ENCODE data around the gene MCCC1. TPM values are rescaled to one million over a fixed set of nuclear protein-coding genes. Genes with fewer than 3 reads are reported as not detected.

Gene MCCC1
- total and polyA plus RNA-seq, 2 experiments from 2014 or later, result 20.4 to 21.5 TPM

DNA sequence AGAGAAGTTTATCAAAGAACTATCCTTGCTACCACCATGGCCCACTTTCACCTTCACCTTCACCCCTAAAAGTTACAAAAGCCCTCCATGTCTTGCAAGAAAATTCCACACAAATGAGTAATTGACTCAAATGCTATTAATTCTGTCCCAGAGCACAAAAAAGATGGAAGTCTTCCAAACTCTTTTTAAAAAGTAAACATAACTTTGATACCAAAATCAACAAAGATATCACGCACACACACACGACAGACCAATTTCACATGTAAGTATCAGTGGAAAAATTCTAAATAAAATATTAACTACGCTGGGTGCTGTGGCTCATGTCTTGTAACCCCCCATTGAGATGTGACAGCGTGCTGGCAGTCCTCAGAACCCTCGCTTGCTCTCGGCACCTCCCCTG lies 1.1 kb upstream of the MCCC1 start:
- Histone ChIP-seq H3K27ac (no peak overlapping the region), H3K4me3 (no peak overlapping the region), H3K9ac (no peak overlapping the region), H3K27me3 (replicated peaks; ENCODE audit: insufficient read depth) (no peaks in the 10 kb centered on the region), H3F3A (ENCODE audit: insufficient read depth) (peaks cover 6% of the 10 kb centered on the region; the same call in 1 of the 2 replicates), H3K9me2 (ENCODE audit: insufficient read depth) (no peaks in the 10 kb centered on the region), H3K9me3 (ENCODE audit: low read depth) (no peaks in the 10 kb centered on the region), H2AFZ (peak overlapping the region; percentile 65; the same call in 1 of the 2 replicates), H3K79me2 (ENCODE audit: insufficient read depth) (peaks cover 19% of the 10 kb centered on the region), H3K4me1 (ENCODE audit: insufficient read depth) (peaks cover 9% of the 10 kb centered on the region; the same call in 1 of the 2 replicates), H3K4me2 (ENCODE audit: unreplicated experiment) (no peak overlapping the region), H4K20me1 (ENCODE audit: insufficient read depth) (no peaks in the 10 kb centered on the region), H3K36me3 (ENCODE audit: low read depth) (no peaks in the 10 kb centered on the region)
- in situ Hi-C loops (cut with MboI), result no loop called here
- no peak for DNase-seq
- TF ChIP-seq EZH2 (IDR thresholded peaks at IDR 0.05; ENCODE audit: insufficient read depth, poor library complexity, severe bottlenecking), result no peak
- TF ChIP-seq EZH2phosphoT487 (IDR thresholded peaks at IDR 0.05; ENCODE audit: insufficient read depth, low read depth), result no peak
- WGBS, 2 experiments (ENCODE audit: low coverage in 1 of 2, low lambda C conversion rate in 2 of 2, missing lambda C conversion rate in 2 of 2), result 82 to 83% methylated on average over 6 of the region's 6 CpGs

DNA sequence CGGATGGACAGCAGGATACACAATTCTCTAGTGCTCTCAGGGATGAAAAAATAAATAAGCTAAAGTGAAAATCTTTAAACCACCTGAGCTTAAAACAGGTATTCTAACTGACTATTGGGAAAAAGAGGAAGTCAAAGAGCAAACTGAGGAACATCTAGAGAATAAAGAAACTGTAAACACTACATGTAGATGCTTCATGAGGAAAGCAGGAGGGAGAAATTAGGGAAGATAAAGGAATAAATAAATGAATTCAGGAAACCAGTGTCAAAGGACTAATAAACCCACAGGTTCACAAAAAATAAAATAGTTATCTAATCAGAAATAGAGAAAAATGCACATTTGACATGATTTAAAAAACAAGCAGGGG lies 525 bp upstream of the MCCC1 start:
- Histone ChIP-seq H3K4me3 (peak overlapping the region; percentile 91), H3K27ac (peak overlapping the region; percentile 40), H4K20me1 (ENCODE audit: insufficient read depth) (no peaks in the 10 kb centered on the region), H3K79me2 (ENCODE audit: insufficient read depth) (peaks cover 19% of the 10 kb centered on the region), H3K36me3 (ENCODE audit: low read depth) (no peaks in the 10 kb centered on the region), H3K4me1 (ENCODE audit: insufficient read depth) (peaks cover 9% of the 10 kb centered on the region; the same call in 1 of the 2 replicates), H3K9ac (peak overlapping the region; percentile 47), H2AFZ (peak overlapping the region; percentile 65), H3K27me3 (replicated peaks; ENCODE audit: insufficient read depth) (no peaks in the 10 kb centered on the region), H3K4me2 (ENCODE audit: unreplicated experiment) (peak overlapping the region; percentile 79), H3F3A (ENCODE audit: insufficient read depth) (peaks cover 6% of the 10 kb centered on the region; the same call in 1 of the 2 replicates), H3K9me2 (ENCODE audit: insufficient read depth) (no peaks in the 10 kb centered on the region), H3K9me3 (ENCODE audit: low read depth) (no peaks in the 10 kb centered on the region)
- no peak for DNase-seq
- WGBS, 2 experiments (ENCODE audit: low coverage in 1 of 2, low lambda C conversion rate in 2 of 2, missing lambda C conversion rate in 2 of 2), result 0% methylated on average over 1 of the region's 1 CpG
- in situ Hi-C loops (cut with MboI), result no loop called here
- no peak for TF ChIP-seq EZH2phosphoT487 (IDR thresholded peaks at IDR 0.05; ENCODE audit: insufficient read depth, low read depth)
- no peak for TF ChIP-seq EZH2 (IDR thresholded peaks at IDR 0.05; ENCODE audit: insufficient read depth, poor library complexity, severe bottlenecking)

DNA sequence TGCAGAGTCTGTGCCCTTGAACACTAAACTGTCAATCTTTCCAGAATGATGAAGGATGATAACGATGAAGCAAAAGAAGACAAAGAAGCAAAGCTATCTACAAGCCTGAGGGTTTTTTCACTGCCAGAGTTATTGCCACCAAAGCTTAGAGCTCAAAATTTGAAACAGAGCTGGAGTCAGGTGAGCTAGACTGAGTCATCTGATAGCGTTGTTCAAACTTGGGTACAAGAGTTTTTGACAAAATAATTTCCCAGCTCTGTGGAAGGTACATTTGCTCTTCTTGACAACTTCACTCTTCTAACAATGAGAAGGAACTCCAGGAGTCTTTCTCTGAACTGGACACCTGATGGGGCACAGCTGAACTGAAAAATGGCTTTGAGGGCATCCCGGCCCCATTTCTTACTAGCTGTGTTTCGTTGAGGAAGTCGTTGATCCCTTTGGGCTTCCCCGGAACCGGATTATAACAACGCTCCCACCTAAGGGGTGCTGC lies 715 bp downstream of the MCCC1 start:
- Histone ChIP-seq H3K79me2 (ENCODE audit: insufficient read depth) (peaks cover 19% of the 10 kb centered on the region), H3K9me2 (ENCODE audit: insufficient read depth) (no peaks in the 10 kb centered on the region), H3K9me3 (ENCODE audit: low read depth) (no peaks in the 10 kb centered on the region), H3K36me3 (ENCODE audit: low read depth) (no peaks in the 10 kb centered on the region), H2AFZ (peak overlapping the region; percentile 91), H3K4me1 (ENCODE audit: insufficient read depth) (peaks cover 9% of the 10 kb centered on the region; the same call in 1 of the 2 replicates), H3F3A (ENCODE audit: insufficient read depth) (peaks cover 6% of the 10 kb centered on the region; the same call in 1 of the 2 replicates), H3K27me3 (replicated peaks; ENCODE audit: insufficient read depth) (no peaks in the 10 kb centered on the region), H3K9ac (peak overlapping the region; percentile 81), H3K4me3 (peak overlapping the region; percentile 91), H3K4me2 (ENCODE audit: unreplicated experiment) (peak overlapping the region; percentile 93), H3K27ac (peak overlapping the region; percentile 41), H4K20me1 (ENCODE audit: insufficient read depth) (no peaks in the 10 kb centered on the region)
- in situ Hi-C loops (cut with MboI), result no loop called here
- DNase-seq, result no peak
- TF ChIP-seq EZH2 (IDR thresholded peaks at IDR 0.05; ENCODE audit: insufficient read depth, poor library complexity, severe bottlenecking) (no peak), EZH2phosphoT487 (IDR thresholded peaks at IDR 0.05; ENCODE audit: insufficient read depth, low read depth) (no peak)
- 13 to 14% methylated on average over 8 of the region's 8 CpGs for WGBS, 2 experiments (ENCODE audit: low coverage in 1 of 2, low lambda C conversion rate in 2 of 2, missing lambda C conversion rate in 2 of 2)

DNA sequence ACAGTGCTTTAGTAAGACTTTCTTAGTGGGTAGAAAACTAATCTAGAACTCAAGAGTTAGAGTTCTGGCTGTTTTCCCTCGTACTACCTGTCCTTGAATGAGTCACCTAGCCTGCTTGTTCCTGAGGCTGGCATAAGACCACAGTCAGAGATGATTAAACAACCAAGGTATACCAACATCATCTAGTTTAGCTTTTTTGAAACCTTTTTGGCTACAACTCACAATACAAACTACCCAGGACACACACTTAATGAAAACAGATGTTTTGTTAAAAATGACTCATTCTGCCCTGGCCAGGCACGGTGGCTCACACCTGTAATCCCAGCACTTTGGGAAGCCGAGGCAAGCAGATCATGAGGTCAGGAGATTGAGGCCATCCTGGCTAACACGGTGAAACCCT lies 4.6 kb downstream of the MCCC1 start:
- H3K27ac ChIP-seq, result no peak overlapping the region
- H3K79me2 ChIP-seq (ENCODE audit: insufficient read depth), result peaks cover 19% of the 10 kb centered on the region
- H3F3A ChIP-seq (ENCODE audit: insufficient read depth), result no peaks in the 10 kb centered on the region
- DNase-seq, result no peak
- no peak overlapping the region for H3K4me2 ChIP-seq (ENCODE audit: unreplicated experiment)
- H3K36me3 ChIP-seq (ENCODE audit: low read depth), result peaks cover 3% of the 10 kb centered on the region; the same call in 1 of the 2 replicates
- no peak overlapping the region for H3K9ac ChIP-seq
- H4K20me1 ChIP-seq (ENCODE audit: insufficient read depth), result no peaks in the 10 kb centered on the region
- 75 to 78% methylated on average over 4 of the region's 4 CpGs for WGBS, 2 experiments (ENCODE audit: low coverage in 1 of 2, low lambda C conversion rate in 2 of 2, missing lambda C conversion rate in 2 of 2)
- peaks cover 6% of the 10 kb centered on the region; the same call in 1 of the 2 replicates for H3K4me1 ChIP-seq (ENCODE audit: insufficient read depth)
- H2AFZ ChIP-seq, result no peak overlapping the region
- in situ Hi-C loops (cut with MboI), result no loop called here
- no peak overlapping the region for H3K4me3 ChIP-seq
- TF ChIP-seq EZH2phosphoT487 (IDR thresholded peaks at IDR 0.05; ENCODE audit: insufficient read depth, low read depth) (no peak), EZH2 (IDR thresholded peaks at IDR 0.05; ENCODE audit: insufficient read depth, poor library complexity, severe bottlenecking) (no peak)
- H3K9me3 ChIP-seq (ENCODE audit: low read depth), result no peaks in the 10 kb centered on the region
- H3K27me3 ChIP-seq (replicated peaks; ENCODE audit: insufficient read depth), result no peaks in the 10 kb centered on the region
- H3K9me2 ChIP-seq (ENCODE audit: insufficient read depth), result no peaks in the 10 kb centered on the region
